Measurements from ENCODE around the gene NCOA1. TPM values are rescaled to one million over a fixed set of nuclear protein-coding genes. Genes with fewer than 3 reads are reported as not detected.

Gene NCOA1
- total RNA-seq, 3 donors from 2014 or later = 34.8 to 55.6 (median 43.6) TPM

- DNase-seq (no peak), ATAC-seq (no peak)
- intact Hi-C loops (cut with DNase I, micrococcal nuclease) = no loop called here
- no peaks in the 10 kb centered on the region for H3K9me3 ChIP-seq
- no peak for TF ChIP-seq CTCF (IDR thresholded peaks at IDR 0.05)
- H3K4me1 ChIP-seq (ENCODE audit: low read depth) = no peaks in the 10 kb centered on the region
- H3K4me3 ChIP-seq = no peak overlapping the region
- H3K36me3 ChIP-seq (ENCODE audit: low read depth) = no peaks in the 10 kb centered on the region
These were observed 130.9 kb downstream of the NCOA1 start for GRCh38 chr2:24621779-24622538.

GRCh38 chr2:24623535-24623934 is 132.5 kb downstream of the NCOA1 start:
- no peaks in the 10 kb centered on the region for H3K36me3 ChIP-seq (ENCODE audit: low read depth)
- ATAC-seq (no peak), DNase-seq (no peak)
- no peak overlapping the region for H3K4me3 ChIP-seq
- TF ChIP-seq CTCF (IDR thresholded peaks at IDR 0.05) = no peak
- no peaks in the 10 kb centered on the region for H3K4me1 ChIP-seq (ENCODE audit: low read depth)
- intact Hi-C loops (cut with DNase I, micrococcal nuclease) = no loop called here
- H3K9me3 ChIP-seq = no peaks in the 10 kb centered on the region

GRCh38 chr2:24625728-24626127 is 134.7 kb downstream of the NCOA1 start:
- DNase-seq (no peak), ATAC-seq (no peak)
- no peaks in the 10 kb centered on the region for H3K36me3 ChIP-seq (ENCODE audit: low read depth)
- H3K9me3 ChIP-seq = no peaks in the 10 kb centered on the region
- intact Hi-C loops (cut with DNase I, micrococcal nuclease) = no loop called here
- no peak for TF ChIP-seq CTCF (IDR thresholded peaks at IDR 0.05)
- H3K4me1 ChIP-seq (ENCODE audit: low read depth) = no peaks in the 10 kb centered on the region
- no peak overlapping the region for H3K4me3 ChIP-seq

- ATAC-seq (no peak), DNase-seq (no peak)
- intact Hi-C loops (cut with DNase I, micrococcal nuclease) = no loop called here
- no peaks in the 10 kb centered on the region for H3K36me3 ChIP-seq (ENCODE audit: low read depth)
- H3K9me3 ChIP-seq = no peaks in the 10 kb centered on the region
- TF ChIP-seq CTCF (IDR thresholded peaks at IDR 0.05) = no peak
- H3K4me3 ChIP-seq = no peak overlapping the region
- no peaks in the 10 kb centered on the region for H3K4me1 ChIP-seq (ENCODE audit: low read depth)
These were observed 135.1 kb downstream of the NCOA1 start for GRCh38 chr2:24626131-24626530.

- no peaks in the 10 kb centered on the region for H3K4me1 ChIP-seq (ENCODE audit: low read depth)
- H3K4me3 ChIP-seq = no peak overlapping the region
- no peaks in the 10 kb centered on the region for H3K36me3 ChIP-seq (ENCODE audit: low read depth)
- intact Hi-C loops (cut with DNase I, micrococcal nuclease) = no loop called here
- ATAC-seq = no peak
- DNase-seq = no peak
- TF ChIP-seq CTCF (IDR thresholded peaks at IDR 0.05) = no peak
- no peaks in the 10 kb centered on the region for H3K9me3 ChIP-seq
These were observed 137.7 kb downstream of the NCOA1 start for GRCh38 chr2:24628746-24629145.
